GM12892 (cell line): ENCODE measurements around the gene DLG2.

ENCODE experiments used
- DNase-seq: peaks from one replicate; pipeline ENCODE4 v3.0.0; 2011; ENCODE audit not compliant: insufficient read length
- FAIRE-seq: peaks from 2 replicates; lab custom pipeline; 2011; peaks lifted over from hg19 to GRCh38; lab: Jason Lieb, UNC
- POLR2A ChIP-seq: IDR thresholded peaks from 2 replicates; pipeline ENCODE4 v1.6.1; 2011; ENCODE audit warnings: low read depth, low read length, control low read depth
- POLR2AphosphoS5 ChIP-seq: IDR thresholded peaks from 2 replicates; pipeline ENCODE4 v1.6.1; 2011; ENCODE audit warnings: low read depth, low read length, control low read depth
- TAF1 ChIP-seq: IDR thresholded peaks from 2 replicates; pipeline ENCODE4 v1.6.1; 2011; ENCODE audit warnings: low read depth, mild to moderate bottlenecking, control low read depth, low read length, borderline replicate concordance

DLG2 gene

GRCh38 chr11:84588131-84588829, 1038.9 kb downstream of the DLG2 start:
- DNase-seq (no peak), FAIRE-seq (no peak)
- TF ChIP-seq POLR2AphosphoS5 (no peak), TAF1 (no peak), POLR2A (no peak)

GRCh38 chr11:84583106-84583505, 1044.0 kb downstream of the DLG2 start:
- TF ChIP-seq POLR2A, result no peak
- no peak for TF ChIP-seq TAF1
- TF ChIP-seq POLR2AphosphoS5, result no peak
- no peak for DNase-seq
- FAIRE-seq, result no peak

GRCh38 chr11:84581083-84581482, 1046.1 kb downstream of the DLG2 start:
- FAIRE-seq, result no peak
- TF ChIP-seq TAF1, result no peak
- no peak for TF ChIP-seq POLR2A
- no peak for TF ChIP-seq POLR2AphosphoS5
- no peak for DNase-seq

GRCh38 chr11:84580428-84580827, 1046.7 kb downstream of the DLG2 start:
- no peak for DNase-seq
- no peak for TF ChIP-seq POLR2AphosphoS5
- no peak for TF ChIP-seq POLR2A
- TF ChIP-seq TAF1, result no peak
- no peak for FAIRE-seq

- no peak for TF ChIP-seq POLR2AphosphoS5
- no peak for TF ChIP-seq TAF1
- TF ChIP-seq POLR2A, result no peak
- DNase-seq (no peak), FAIRE-seq (peak; percentile 9)
These were observed 1053.3 kb downstream of the DLG2 start for GRCh38 chr11:84573868-84574267.

GRCh38 chr11:84566671-84567070, 1060.5 kb downstream of the DLG2 start:
- TF ChIP-seq POLR2A (no peak), TAF1 (no peak), POLR2AphosphoS5 (no peak)
- no peak for DNase-seq
- no peak for FAIRE-seq

- TF ChIP-seq POLR2AphosphoS5 (no peak), TAF1 (no peak), POLR2A (no peak)
- FAIRE-seq (no peak), DNase-seq (no peak)
These were observed 1062.3 kb downstream of the DLG2 start for GRCh38 chr11:84564867-84565184.

- TF ChIP-seq TAF1 (no peak), POLR2A (no peak), POLR2AphosphoS5 (no peak)
- DNase-seq, result no peak
- FAIRE-seq, result peak; percentile 86
These were observed 1062.8 kb downstream of the DLG2 start for GRCh38 chr11:84564180-84564866.

GRCh38 chr11:84563356-84563755, 1063.8 kb downstream of the DLG2 start:
- DNase-seq (no peak), FAIRE-seq (no peak)
- TF ChIP-seq TAF1 (no peak), POLR2AphosphoS5 (no peak), POLR2A (no peak)

- DNase-seq (no peak), FAIRE-seq (no peak)
- TF ChIP-seq POLR2A (no peak), POLR2AphosphoS5 (no peak), TAF1 (no peak)
These were observed 1066.9 kb downstream of the DLG2 start for GRCh38 chr11:84560206-84560605.

- no peak for DNase-seq
- FAIRE-seq, result peak; percentile 72
- TF ChIP-seq POLR2AphosphoS5 (no peak), POLR2A (no peak), TAF1 (no peak)
These were observed 1068.8 kb downstream of the DLG2 start for GRCh38 chr11:84558085-84558905.
